Measurements from ENCODE around the gene DLG2.

- TF ChIP-seq CTCF (IDR thresholded peaks at IDR 0.05 in 4 of 5, conservative IDR thresholded peaks at IDR 0.05 in 1 of 5) (no peak), POLR2A (IDR thresholded peaks at IDR 0.05) (no peak)
Observed at GRCh38 chr11:84247129-84247528, 1380.0 kb downstream of the DLG2 start.
